HG03439 (cell line): ENCODE data around the gene NT5C3A.
"Not testable (repeated sequence)": the region's sequence is repeated elsewhere in the genome, so short reads cannot be mapped to it uniquely, and the experiment has no call there.

Experiments used
- ATAC-seq: cut with Tn5 transposase; IDR thresholded peaks from one replicate; pipeline ENCODE4 v1.9.1; 2021; ENCODE audit warnings: mild to moderate bottlenecking, moderate library complexity; ENCODE audit not compliant: unreplicated experiment

The NT5C3A gene

DNA sequence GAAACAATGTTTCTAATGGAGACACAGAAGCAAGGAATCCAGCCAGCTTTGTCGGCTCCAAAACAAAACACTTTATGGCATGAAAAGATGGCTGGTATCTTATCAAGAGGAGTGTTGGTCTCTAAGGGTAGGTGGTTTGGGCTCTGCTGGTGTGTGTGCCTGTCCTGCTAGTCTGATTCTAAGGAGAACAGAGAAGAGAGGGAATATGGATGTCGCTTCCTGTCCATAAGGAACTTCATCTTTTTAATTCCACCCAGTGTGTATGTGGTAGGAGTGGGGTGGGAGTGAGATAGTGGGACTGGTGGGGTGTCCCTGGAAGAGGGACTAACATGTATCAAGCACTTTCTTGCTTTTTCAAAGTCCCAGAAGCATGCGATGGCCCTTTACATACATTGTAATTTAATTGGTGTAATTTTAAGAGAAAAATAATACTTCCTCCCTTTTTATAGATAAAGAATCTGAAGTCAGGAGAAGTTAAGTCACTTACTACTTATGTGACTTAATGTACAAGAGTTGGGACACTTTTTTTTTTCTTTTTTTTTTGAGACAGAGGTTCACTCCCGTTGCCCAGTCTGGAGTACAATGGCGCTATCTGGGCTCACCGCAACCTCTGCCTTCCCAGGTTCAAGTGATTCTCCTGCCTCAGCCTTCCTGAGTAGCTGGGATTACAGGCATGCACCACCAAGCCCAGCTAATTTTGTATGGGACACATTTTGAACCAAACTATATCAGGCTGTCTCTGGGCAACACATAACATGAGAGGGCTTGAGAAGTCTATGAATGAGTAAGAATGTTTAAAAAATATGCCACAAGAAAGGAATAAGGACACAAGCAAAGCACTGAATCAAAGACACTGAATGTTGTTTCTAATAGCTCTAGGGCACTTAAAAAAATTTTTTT, 18.8 kb downstream of the NT5C3A start:
- ATAC-seq, result no peak

DNA sequence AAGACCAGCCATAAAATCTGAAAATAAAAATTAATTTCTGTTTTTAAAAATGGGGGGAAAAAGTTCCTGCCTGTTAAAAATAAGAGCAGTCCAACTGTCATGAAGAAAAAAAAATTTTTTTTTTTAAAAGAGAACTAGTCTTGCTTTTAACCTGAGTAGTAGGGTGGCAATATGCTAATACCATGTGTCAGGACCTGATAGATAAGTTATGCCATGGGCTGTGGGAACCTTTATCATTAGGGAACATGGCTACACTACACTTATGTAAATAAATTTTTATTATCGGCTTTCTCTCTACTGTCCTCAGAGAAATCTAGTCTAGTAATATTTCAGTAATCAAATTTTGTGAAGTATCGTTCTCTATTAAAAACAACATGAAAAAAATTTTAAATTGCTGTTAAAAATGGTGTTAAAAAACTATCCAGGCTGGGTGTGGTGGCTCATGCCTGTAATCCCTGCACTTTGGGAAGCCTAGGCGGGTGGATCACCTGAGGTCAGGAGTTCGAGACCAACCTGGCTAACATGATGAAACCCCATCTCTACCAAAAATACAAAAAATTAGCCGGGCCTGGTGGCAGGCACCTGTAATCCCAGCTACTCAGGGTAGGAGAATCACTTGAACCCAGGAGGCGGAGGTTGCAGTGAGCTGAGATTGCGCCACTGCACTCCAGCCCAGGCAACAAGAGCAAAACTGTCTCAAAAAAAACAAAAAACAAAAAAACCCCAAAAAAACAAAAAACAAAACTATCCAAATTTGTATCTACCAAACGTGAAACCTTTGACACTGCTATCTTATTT, 20.7 kb downstream of the NT5C3A start:
- ATAC-seq, result no peak

GRCh38 chr7:33040803-33041516, 21.6 kb downstream of the NT5C3A start:
- ATAC-seq, result peak; percentile 91

DNA sequence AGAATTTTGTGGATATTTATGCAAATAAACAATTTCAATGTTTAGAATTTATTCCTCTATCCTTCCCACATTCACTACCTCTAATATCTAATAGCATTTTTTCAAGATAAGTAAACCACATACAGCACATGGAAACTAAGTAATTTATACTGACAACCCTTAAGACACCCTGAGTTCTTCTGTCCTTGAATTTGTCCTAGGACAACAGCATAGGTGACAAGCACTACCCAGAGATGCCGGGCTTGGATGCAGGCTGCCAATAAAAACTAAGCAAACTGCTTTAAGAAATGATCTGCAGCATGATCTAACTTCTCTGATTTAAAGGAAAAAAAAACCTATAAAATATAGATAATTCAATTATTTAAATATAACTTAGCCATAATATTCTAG, 22.7 kb downstream of the NT5C3A start:
- no peak for ATAC-seq

DNA sequence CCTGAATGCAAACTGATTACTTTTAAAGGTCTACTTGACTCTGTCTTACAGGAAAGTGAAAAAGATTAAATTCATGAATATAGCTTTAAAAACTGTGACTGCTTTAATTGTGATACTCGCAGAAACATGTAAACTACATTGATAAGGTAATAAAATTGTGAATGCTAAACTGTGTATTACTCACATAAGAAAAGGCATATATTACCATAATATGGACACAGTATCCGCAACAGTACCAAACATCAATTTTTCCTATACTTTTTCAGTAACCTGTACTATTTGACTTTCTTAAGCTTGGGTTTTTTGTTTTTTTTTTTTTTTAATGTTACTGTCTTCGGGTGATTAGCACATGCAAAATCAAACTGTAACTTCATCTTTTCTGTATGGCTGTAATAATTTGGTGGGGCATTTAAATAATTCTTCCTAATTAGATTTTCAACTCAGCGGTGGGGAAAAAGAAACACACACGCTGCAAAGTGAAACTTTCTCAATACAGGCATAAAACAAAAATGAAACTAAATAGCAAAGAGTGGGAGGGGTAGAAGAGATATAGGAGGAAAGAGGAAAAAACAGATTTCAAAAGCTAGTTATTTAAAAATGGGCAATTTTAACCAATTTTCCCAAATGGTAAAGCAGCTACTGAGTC, 23.2 kb downstream of the NT5C3A start:
- ATAC-seq, result no peak

DNA sequence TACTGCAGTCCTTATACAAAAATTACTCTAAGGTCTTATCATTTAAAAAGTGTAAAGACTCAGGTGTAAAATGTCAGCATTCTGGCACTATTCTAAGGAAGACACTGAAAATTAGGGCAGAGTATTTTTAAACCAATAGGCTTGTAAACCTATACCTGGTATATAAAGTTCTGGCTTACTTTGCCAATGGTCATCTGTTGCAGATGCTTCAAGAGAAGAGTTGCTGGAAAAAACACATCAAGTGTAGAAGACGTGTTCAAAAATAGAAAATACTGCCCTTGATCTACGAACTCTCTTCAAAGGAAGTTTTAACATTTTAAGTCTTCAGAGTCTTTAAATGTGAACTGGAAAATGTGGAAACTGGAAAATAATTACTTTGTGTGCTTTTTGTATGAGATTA, 23.9 kb downstream of the NT5C3A start:
- no peak for ATAC-seq

GRCh38 chr7:33035776-33036175, 26.8 kb downstream of the NT5C3A start:
- ATAC-seq, result no peak

- ATAC-seq, result no peak
These were observed 38.3 kb downstream of the NT5C3A start for GRCh38 chr7:33024189-33024757.

- ATAC-seq, result no peak
These were observed 50.2 kb downstream of the NT5C3A start for GRCh38 chr7:33012364-33012763.

DNA sequence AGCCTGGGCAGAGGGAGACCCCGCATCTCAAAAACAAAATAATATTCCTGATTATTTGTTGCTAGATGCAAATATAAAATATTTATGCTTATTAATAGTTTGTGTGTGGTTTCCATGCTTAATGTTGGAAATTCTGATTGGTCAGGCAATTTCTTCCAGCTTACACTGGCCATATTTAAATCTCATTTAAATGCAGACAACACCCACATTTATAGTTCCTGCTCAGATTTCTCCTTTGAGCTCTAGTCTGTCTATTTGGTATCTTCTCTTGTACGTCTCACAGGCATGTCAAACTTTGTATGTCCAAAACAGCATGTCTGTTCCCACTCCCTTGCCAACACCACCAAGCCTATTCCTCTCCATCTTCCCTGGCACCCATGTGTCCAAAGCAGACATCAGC, 52.8 kb downstream of the NT5C3A start:
- ATAC-seq, result no peak

DNA sequence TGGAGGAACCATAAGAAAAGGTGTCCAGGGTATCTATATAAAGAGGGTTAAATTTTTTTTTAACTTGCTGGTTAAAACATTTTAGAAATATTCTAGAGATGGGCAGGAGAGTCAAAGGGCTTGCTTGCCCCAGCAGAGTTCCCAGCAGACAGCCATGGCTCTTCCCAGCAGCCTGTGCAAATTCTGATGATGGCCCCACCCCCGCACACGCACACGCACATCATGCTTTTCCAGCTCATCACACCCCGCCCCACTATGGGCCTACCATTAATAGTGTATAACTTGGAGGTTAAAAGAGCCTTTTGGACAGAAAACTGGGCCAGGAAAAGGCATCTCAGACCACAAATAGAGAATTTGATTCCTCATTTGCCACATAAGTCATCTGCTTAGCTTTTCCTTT, 56.9 kb downstream of the NT5C3A start:
- ATAC-seq, result not testable (repeated sequence)

- ATAC-seq, result not testable (repeated sequence)
These were observed 57.4 kb downstream of the NT5C3A start for GRCh38 chr7:33005193-33005592.

GRCh38 chr7:33004104-33004616, 58.4 kb downstream of the NT5C3A start:
- ATAC-seq, result not testable (repeated sequence)

- ATAC-seq, result not testable (repeated sequence)
These were observed 59.5 kb downstream of the NT5C3A start for GRCh38 chr7:33003111-33003510.

- ATAC-seq, result not testable (repeated sequence)
These were observed 63.2 kb downstream of the NT5C3A start for GRCh38 chr7:32999380-32999779.

DNA sequence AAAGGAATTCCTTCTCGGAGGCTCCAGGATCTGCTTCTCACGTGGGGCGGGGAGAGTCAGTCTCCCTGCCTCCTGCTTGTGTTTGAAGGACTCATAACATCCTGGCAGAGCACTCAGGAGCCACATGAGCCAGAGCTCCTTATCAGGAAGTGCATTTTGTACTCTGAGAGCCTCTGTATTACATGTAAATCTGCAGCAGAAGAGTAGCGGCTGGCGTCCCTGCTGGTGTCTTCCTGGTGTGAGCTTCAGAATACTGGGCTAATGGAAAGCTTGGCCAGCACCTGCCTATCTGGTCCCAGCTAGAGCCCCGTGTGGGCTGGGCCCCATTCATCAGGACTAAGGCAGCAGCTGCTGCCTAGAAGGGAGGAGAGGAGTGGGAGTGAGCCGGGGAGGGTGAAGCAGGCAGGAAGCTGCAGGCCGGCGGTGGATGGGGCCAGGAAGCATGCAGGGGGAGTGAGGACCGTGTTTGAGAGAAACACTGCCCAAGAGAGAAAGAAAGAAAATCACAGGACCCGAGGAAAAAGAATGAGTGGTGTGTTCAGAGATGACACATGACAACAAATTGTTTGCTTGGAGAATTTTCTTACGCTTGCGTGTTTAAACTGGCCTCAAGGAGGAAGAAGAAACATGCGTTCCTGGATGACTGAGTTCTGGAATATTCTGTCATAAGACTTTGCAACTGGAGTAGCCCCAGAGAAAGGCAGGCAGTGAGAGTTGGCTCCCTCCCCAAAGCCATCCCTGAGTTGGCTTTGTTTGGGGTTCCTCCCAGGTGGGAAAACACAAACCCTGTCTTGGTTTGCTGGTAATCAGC, 64.0 kb downstream of the NT5C3A start:
- not testable (repeated sequence) for ATAC-seq

DNA sequence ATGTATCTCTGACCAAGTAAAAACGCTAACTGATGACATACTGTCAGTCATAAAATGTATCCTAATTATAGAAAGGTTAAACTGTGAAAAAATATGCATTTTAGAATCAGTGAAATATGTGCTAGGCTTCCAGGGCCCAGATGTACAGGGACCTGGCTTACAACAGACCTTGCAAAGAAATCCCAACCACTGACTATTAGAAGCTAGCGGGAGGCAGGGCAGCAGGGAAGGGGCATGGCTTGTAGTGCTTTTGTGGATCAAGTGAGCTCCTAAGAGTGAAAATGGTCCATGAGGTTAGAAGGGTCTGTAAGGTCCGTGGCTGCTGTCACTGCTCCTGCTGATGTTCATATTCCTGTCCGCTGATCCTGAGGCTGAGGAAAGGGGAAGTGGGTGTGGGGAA, 64.6 kb downstream of the NT5C3A start:
- not testable (repeated sequence) for ATAC-seq

DNA sequence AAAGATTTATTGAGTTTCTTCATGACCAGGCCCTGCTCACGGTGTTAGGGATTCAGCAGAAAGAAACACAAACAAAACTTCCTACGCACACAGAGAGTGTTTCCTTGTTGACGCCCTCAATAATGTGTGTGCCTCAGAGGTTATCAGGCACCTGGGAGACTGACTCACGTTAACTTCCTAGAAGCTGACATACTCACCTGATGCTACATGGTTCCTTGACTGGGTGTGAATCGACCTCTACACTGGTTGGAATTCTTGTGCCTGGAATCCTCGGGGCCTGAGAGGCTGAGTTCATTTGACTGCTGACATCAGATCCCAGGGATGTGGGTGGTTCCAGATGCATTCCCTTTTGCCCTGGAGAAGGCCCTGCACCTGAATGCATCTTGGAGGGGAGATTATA, 69.8 kb downstream of the NT5C3A start:
- not testable (repeated sequence) for ATAC-seq

GRCh38 chr7:32991975-32992700, 70.4 kb downstream of the NT5C3A start:
- ATAC-seq, result not testable (repeated sequence)
